Activated CD4-positive, CD25-positive, alpha-beta regulatory T cell treated with anti-CD3 and anti-CD28 coated beads, Interleukin-2, amount 50 U/mL, for 16 hours (primary cell): ENCODE measurements around the gene ZNF519.

Experiments used
- DNase-seq: peaks from one replicate; pipeline ENCODE4 v3.0.0-alpha.2; 2020; ENCODE audit warnings: low read depth, low spot score

The ZNF519 gene

DNA sequence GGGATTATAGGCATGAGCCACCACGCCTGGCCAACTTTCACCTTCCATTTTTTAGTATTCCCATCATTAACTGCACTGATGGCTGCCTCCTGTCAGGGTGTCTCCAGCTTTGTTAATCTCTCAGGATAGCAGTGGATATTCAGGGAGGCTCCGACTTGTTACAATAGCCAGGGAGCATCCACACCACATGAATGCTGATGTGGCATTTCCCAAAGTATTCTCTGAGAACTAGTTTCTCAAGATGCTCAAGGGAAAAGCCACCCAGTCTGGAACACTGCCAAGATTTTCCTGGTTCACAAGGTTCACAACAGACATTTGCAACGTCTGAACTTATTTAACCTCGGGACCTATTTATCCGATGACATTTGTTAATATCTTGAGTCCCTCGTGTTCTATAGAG lies 33.8 kb downstream of the ZNF519 start:
- no peak for DNase-seq

DNA sequence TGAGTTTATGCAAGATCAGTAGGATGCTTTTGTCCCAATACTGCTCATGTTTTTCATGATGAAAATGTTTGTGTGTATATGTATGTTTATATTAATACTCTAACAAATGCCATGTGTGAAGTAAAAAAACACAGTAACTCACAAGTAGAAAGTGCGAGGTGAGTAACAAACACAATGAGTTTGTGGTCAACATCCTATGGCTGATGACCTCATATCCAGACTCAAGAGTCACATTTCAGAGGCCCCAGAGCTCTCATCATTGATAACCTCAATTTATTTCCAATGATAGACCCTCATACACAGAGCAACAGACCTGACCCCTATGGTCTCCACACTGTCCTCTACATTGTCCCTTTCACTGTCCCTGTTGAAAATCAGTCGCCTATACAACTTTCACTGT lies 34.5 kb downstream of the ZNF519 start:
- no peak for DNase-seq

DNA sequence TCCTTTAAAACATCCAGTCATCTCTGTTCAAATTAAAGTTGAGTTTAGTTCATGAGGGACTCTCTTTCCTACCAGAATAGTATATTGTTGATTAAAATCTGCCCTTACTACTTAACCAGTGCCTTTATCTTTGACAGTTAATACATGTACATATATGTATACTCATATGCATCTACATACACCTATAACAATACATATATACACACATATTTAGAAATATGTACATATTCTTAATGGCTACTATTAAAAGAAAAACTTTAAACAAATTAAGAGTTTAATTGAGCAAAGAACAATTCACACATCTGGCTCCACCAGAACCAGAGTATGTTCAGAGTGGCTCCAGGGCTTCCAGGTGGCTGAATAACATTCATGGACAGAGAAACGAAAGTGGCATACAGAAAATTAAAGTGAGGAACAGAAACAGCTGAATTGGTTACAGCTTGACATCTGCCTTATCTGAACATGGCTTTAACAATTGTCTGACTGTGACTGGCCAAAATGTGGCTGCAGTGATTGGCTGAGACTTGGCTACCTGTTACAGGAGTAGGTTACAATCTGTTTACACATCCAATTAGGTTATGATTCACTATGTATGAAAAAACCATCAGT lies 38.8 kb downstream of the ZNF519 start:
- DNase-seq = no peak

DNA sequence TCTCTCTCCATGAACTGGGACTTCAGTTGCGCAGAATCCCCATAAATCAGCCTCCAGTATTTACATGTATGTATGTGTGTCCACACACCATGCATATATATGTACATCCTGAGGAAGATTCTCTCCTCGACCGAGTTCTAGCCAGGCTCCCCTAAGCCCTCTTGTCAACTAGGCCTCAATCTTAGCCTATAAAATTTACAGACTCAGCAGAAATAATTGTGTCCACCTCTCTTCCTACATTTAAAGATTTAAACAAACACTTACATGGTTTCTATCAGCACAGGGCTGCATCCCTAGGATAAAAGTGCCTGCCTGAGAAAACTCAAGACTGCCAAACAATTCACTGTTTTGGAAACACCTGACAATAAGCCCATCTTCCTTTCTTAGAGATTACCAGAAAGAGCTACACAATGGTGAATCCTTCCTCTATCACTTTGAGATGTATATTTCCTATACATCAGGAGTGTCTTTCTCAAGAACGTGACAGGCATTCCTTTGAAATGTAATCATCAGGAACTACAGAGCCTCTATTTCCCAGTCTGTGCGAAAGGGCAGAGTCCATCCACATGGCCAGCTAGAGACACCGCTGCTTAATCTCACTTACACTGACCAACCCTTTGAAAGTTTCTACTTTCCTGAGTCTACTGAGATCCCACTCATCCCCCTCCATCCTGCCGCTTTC lies 39.5 kb downstream of the ZNF519 start:
- no peak for DNase-seq

DNA sequence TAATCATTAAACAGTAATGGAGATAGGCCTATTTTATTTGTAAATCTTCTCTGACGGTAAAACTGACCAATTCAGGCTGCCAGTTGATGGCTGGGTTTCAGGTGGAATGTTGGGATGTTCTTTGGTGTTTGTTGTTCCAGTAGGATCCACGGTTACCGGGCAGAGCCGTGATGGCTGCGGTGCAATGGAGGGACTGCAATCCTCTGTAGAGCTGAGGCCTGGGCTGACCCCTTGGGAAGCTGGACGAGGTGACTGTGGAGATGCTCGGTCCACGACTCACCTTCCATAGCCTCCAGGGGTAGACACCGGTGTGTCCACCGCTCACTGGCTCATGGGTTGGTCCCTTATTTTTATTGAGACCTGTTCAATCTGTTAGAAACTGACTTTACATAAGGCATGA lies 42.5 kb downstream of the ZNF519 start:
- no peak for DNase-seq

DNA sequence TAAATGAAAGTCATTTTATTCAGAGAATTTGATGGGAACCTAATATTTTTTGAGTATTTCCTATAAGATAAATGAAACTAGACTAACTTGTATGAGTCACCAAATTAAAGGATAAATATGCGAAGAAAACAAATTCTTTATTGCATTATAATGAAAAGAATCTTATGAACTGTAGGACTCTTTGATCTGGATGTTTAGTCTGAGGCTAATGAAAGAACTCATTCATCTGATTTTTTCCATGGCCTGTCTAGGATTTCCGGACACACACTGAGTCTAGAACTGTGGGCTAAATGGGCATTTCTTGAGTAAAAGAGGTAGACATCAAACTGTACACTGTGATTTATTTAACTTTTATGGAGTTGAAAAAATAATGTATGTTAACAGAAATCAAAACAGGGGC lies 43.0 kb downstream of the ZNF519 start:
- DNase-seq = no peak

DNA sequence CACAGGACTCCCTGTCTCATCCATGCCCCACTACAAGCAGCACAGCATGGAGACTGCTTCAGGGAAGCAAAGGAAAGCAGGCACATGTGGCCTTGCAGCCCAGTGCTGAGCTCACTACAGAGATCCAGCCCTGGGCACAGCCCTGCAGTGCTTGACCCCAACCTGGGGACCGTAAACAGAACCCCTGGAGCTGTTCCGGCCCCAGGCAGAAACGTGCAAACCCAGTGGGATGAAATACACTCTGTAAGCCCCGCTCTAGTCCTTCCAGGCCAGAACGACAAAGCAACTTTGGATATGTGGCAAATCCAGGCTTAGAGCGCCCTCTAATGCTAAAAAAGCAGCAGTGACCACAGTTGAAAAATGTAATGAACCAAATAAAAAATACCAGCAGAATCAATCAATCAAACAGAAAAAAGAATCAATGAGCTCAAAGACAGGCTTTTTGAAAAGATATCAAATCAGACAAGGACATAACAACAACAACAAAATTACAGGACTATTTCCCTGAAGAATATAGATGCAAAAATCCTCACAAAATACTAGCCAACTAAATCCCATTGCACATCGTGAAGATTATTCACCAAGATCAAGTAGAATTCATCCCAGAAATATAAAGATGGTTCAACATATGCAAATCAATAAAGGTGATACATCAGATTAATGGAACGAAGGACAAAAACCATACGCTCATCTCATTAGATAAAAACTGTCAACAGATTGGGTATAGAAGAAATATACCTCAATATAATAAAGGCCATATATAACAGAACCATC lies 45.6 kb downstream of the ZNF519 start:
- no peak for DNase-seq

DNA sequence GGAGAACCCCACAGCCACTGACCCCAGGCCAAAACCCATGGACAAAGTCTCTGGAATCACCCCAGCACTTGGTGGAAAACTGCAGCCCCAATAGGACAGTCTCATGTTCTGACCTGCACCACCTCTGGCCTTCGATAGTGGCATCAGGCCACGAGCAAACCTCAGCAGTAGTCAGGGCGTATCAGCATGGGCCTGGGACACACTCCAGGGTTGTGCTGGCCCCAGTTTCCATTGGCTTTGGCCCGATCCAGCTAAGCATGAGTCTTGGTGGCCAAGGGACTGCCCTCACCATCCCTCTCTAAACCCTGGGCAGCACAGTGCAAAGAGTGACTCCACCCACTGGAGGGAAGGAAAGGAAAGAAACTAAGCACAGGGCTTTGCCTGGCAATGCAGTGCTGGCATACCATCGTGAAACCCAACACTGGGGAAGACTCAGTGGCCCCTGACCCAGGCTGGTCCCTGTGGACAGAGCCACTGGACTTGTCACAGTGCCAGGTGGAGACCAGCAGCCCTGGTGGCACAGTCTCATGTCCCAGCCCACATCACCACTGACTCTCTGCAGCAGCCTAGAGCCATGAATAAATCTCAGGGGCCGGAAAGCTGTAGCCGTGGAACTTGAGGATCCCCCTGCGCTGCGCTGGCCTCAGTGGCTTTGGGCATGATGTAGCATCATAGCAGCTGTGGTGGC lies 46.3 kb downstream of the ZNF519 start:
- no peak for DNase-seq

DNA sequence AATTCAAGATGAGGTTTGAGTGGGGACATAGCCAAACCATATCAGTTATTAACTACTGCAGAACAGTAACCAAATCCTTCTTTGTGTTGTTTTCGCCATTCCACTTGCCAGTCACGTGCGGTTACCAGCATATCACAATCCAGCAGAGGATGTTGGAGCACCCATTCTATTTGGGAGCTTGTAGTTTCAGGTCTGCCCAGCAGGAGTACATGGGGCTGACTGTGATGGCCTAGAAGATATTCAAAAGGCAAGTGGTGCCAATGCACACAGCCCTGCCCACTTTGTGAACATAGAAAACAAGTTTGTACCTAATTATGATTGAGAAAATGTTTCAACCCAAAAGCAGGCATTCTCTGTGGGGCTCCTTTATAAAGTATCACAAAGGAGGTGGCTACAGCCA lies 57.0 kb downstream of the ZNF519 start:
- no peak for DNase-seq

DNA sequence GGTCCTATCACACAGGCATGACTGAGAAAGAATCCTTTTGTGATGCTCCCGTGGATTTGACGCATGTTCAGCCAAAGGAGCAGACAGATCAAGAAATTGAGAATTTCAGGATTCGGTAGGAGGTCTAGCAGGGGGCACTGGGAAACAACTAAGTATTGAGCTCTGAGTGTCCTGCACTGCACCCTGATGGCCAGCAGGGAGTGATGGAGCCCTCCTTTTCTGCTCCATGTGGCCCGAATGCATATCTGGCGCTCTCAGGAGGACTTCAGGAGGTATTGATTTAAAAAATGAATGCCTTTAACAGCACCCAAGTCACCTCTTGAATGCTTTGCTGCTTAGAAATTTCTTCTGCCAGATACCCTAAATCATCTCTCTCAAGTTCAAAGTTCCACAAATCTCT lies 58.0 kb downstream of the ZNF519 start:
- no peak for DNase-seq

DNA sequence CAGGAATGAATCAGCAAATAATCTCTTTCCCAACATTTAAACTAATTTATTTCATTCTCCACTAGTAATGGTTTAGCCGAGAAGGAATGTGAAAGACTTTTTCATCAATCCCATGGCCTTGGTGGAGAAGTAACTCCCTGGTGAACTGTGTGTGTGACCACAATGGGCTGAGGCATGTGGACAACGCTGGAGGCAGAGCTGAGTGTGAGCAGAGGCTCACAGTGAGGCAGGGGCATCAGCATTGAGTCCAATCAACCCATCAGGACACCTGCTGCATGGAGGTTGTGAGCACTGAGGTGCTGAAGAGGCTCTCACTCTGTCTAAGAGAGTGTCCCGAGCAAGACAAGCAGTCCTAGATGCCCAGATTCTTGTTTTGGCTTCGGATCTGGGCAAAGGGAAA lies 78.6 kb downstream of the ZNF519 start:
- no peak for DNase-seq
